Omental fat pad (tissue), 4 donors: Measurements from ENCODE around the gene ATAD1. TPM values are rescaled to one million over a fixed set of nuclear protein-coding genes. Genes with fewer than 3 reads are reported as not detected.

Experiments
- ATAC-seq: fragments of 150-250 bp; one replicate; pipeline ENCODE4 v1.9.1; 2016; ENCODE audit warnings: mild to moderate bottlenecking, moderate library complexity; ENCODE audit not compliant: low FRiP score
- DNase-seq: peaks from one replicate; pipeline ENCODE4 v3.0.0-alpha.2; 2019; ENCODE audit warnings: low spot score
- total RNA-seq, 4 donors: library from RNA; depleted of rRNA; stranded (reverse); fragments of >200 nt; gene quantifications; one replicate each; pipeline ENCODE4 v1.1.0, GENCODE V29; 2016
- TF ChIP-seq, protein P1 (sequence below), 3 donors: fragments of 450-650 bp; IDR thresholded peaks; one replicate each; pipeline ENCODE4 v1.5.1; 2016 to 2017; ENCODE audit warnings: antibody characterized with exemption in 3 of 3, mild to moderate bottlenecking in 3 of 3, moderate library complexity in 2 of 3

The ATAD1 gene
- total RNA-seq, 4 donors from 2014 or later: 29.4 to 34.2 (median 31.5) TPM

DNA sequence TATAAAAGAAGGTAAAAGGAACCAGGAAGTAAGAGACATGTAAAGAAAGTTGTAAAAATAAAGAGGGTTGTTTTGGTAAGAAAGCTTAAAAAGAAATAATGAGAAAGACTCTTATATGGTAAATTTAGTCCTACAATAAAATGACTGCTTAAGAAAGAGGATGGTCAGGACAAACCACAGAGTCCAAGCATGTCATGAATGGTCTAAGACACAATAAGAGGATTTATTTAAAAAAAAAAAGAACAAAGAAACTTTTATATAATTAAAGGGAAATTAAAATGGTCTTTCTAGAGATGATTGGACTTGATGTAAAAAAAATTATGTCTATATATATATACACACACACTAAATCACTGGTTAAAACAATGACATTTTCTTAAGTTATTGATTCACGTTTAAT, 18.2 kb downstream of the ATAD1 start:
- DNase-seq (no peak), ATAC-seq (no peak)
- TF ChIP-seq, protein P1, sequence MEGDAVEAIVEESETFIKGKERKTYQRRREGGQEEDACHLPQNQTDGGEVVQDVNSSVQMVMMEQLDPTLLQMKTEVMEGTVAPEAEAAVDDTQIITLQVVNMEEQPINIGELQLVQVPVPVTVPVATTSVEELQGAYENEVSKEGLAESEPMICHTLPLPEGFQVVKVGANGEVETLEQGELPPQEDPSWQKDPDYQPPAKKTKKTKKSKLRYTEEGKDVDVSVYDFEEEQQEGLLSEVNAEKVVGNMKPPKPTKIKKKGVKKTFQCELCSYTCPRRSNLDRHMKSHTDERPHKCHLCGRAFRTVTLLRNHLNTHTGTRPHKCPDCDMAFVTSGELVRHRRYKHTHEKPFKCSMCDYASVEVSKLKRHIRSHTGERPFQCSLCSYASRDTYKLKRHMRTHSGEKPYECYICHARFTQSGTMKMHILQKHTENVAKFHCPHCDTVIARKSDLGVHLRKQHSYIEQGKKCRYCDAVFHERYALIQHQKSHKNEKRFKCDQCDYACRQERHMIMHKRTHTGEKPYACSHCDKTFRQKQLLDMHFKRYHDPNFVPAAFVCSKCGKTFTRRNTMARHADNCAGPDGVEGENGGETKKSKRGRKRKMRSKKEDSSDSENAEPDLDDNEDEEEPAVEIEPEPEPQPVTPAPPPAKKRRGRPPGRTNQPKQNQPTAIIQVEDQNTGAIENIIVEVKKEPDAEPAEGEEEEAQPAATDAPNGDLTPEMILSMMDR (IDR thresholded peaks at IDR 0.05): no peak

DNA sequence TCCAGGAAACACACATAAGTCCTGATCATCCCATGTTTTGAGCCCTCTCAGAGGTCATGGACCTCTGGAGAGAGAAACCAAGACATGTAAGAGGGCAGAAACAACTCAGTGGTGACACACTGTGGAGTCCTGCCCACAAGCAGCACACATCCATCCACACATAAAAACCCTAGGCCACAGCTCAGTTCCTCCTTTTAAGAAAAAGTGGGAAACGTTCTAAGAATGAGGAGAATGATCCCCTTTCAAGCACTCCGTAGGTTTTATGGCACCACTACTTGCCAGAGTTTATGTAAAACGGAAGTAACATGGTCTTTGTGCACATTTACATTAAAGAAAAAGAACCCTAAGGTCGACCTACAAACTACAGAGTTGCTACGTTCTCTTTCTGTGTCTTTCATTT, 19.9 kb downstream of the ATAD1 start:
- DNase-seq: no peak
- no peak for ATAC-seq
- TF ChIP-seq, protein P1 (IDR thresholded peaks at IDR 0.05): no peak

DNA sequence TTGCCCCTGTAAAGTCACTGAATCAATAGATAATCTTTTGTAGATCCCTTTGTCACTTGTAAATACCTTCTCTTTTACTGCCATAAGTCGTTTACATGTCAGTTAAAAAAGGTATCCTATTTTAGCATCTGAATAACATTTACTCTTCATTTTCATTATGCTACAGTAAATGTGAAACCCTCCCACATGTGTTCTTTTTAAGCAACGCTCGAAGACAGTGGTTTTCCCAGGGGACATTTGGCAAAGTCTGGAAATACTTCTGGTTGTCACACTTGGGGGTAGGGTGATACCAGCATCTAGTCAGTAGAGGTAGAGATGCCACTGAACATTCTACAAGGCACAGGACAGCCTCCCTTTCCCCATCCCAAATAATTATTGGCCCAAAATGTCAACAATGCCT, 23.7 kb downstream of the ATAD1 start:
- no peak for DNase-seq
- TF ChIP-seq, protein P1 (IDR thresholded peaks at IDR 0.05): no peak
- ATAC-seq: no peak

DNA sequence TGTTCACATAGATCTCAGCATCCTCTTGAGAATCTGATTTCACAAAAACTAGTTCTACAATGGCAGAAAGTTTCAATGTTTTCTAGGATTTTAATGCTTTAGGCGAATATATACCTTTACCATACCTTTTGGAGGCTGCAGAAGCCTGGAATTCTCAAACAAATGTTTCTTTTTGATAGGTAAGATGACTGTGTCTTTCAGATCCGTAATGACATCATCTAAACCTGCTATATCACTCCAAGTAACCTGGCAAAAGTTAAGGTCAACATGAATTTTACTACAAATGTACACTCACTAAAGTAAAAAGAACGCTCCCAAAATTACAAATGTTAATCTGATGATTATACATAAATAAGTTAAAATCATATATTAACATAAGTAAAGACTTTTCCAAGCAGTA, 27.8 kb downstream of the ATAD1 start:
- no peak for ATAC-seq
- DNase-seq: no peak
- TF ChIP-seq, protein P1 (IDR thresholded peaks at IDR 0.05): no peak

DNA sequence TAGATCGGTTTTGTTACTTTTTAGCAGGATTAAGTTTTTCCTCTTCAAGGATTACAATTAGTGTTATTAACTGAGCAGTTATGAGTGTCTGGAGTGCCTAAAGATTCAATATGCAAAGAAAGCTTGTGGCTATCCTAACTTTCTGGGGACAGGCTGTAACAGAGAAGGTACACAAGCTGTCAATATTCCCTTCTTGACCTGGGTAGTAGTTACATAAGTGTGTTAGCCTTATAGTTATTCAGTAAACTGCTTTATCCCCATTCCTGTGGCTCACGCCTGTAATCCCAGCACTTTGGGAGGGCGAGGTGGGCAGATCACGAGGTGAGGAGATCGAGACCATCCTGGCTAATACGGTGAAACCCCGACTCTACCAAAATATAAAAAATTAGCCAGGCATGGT, 31.6 kb downstream of the ATAD1 start:
- DNase-seq: no peak
- TF ChIP-seq, protein P1 (IDR thresholded peaks at IDR 0.05): no peak
- ATAC-seq: no peak

DNA sequence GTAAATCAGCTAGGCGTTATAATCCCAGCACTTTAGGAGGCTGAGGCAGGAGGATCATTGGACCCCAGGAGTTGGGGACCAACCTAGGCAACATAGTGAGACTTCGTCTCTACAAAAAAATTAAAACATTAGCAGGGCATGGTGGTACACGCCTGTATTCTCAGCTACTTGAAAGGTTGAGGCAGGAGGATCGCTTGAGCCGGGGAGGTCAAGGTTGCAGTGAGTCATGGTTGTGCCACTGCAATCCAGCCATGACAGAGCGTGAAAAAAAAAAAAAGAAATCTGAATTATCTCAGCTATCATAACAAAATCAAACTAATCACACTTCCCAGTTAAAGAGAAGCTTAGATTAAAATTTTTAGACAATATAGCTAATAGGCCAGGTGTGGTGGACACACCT, 35.3 kb downstream of the ATAD1 start:
- ATAC-seq: no peak
- DNase-seq: no peak
- TF ChIP-seq, protein P1 (IDR thresholded peaks at IDR 0.05): no peak

DNA sequence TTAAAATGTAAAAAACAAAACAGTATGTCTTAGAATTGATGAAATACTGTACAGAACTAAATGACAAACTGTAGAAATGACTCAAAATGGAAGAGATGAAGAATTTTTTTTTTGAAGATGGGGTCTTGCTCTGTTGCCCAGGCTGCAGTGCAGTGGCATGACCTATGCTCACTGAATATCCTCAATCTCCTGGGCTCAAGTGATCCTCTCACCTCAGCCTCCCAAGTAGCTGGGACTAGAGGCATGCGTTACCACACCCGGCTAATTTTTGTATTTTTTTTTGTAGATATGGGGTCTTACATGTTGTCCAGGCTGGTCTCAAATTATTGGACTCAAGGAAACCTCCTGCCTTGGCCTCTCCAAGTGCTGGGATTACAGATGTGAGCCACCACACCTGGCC, 36.5 kb downstream of the ATAD1 start:
- DNase-seq (no peak), ATAC-seq (no peak)
- TF ChIP-seq, protein P1 (IDR thresholded peaks at IDR 0.05): no peak
